Fibroblast of lung (primary cell): Measurements from ENCODE around the gene WBP1L. TPM values are rescaled to one million over a fixed set of nuclear protein-coding genes. Genes with fewer than 3 reads are reported as not detected.
"Not testable (repeated sequence)": the region's sequence is repeated elsewhere in the genome, so short reads cannot be mapped to it uniquely, and the experiment has no call there.

Source experiments
- DNase-seq, 2 donors: peaks; one replicate each; pipeline versions ENCODE4 v3.0.0 to v3.0.0-alpha.2; 2010; ENCODE audit warnings: low read depth in 2 of 2
- H2AFZ ChIP-seq: 2 replicates; pipeline ENCODE4 v1.5.1; 2012; ENCODE audit warnings: low read length, control low read depth, inconsistent platforms
- H3K27ac ChIP-seq: 2 replicates; pipeline ENCODE4 v1.5.1; 2011; ENCODE audit warnings: low read length, control low read depth; ENCODE audit not compliant: insufficient read depth
- H3K27me3 ChIP-seq: 2 replicates; pipeline ENCODE4 v1.5.1; 2011; ENCODE audit warnings: mild to moderate bottlenecking, low read length; ENCODE audit not compliant: control insufficient read depth, insufficient read depth
- H3K36me3 ChIP-seq: 2 replicates; pipeline ENCODE4 v1.5.1; 2011; ENCODE audit warnings: low read length; ENCODE audit not compliant: control insufficient read depth, insufficient read depth
- H3K4me1 ChIP-seq: 2 replicates; pipeline ENCODE4 v1.5.1; 2011; ENCODE audit warnings: low read length; ENCODE audit not compliant: control insufficient read depth, insufficient read depth; ENCODE audit errors: extremely low read depth
- H3K4me2 ChIP-seq: 2 replicates; pipeline ENCODE4 v1.5.1; 2011; ENCODE audit warnings: low read length, control low read depth; ENCODE audit not compliant: insufficient read depth; ENCODE audit errors: extremely low read depth
- H3K4me3 ChIP-seq, 4 experiments: fragments of 200-600 bp in 1 of 4; sonication (generic) in 1 of 4; replicated peaks in 1 of 4; 2 replicates each; pipeline ENCODE4 v1.5.1; 2011 to 2016; ENCODE audit warnings: low read length in 4 of 4, low read depth in 3 of 4, mild to moderate bottlenecking in 3 of 4, control low read depth in 2 of 4, inconsistent platforms in 1 of 4, mixed read lengths in 1 of 4; ENCODE audit not compliant: insufficient read depth in 1 of 4; ENCODE audit errors: control extremely low read depth in 1 of 4
- H3K79me2 ChIP-seq: 2 replicates; pipeline ENCODE4 v1.5.1; 2012; ENCODE audit warnings: mild to moderate bottlenecking, low read length, inconsistent platforms; ENCODE audit not compliant: control insufficient read depth, insufficient read depth
- H3K9ac ChIP-seq: 2 replicates; pipeline ENCODE4 v1.5.1; 2011; ENCODE audit warnings: mild to moderate bottlenecking, low read length, control low read depth; ENCODE audit not compliant: insufficient read depth
- H3K9me3 ChIP-seq: 2 replicates; pipeline ENCODE4 v1.5.1; 2012; ENCODE audit warnings: low read depth, low read length; ENCODE audit not compliant: control insufficient read depth, insufficient read depth
- H4K20me1 ChIP-seq: 2 replicates; pipeline ENCODE4 v1.5.1; 2011; ENCODE audit warnings: low read length; ENCODE audit not compliant: control insufficient read depth, insufficient read depth; ENCODE audit errors: extremely low read depth
- CTCF ChIP-seq, 2 donors: IDR thresholded peaks in 1 of 2; conservative IDR thresholded peaks in 1 of 2; 1 replicate in 1 of 2; 2 replicates in 1 of 2; pipeline ENCODE4 v1.5.1; 2011 to 2012; ENCODE audit warnings: low read length in 2 of 2, control low read depth in 1 of 2, inconsistent platforms in 1 of 2, low read depth in 1 of 2, mild to moderate bottlenecking in 1 of 2
- EZH2 ChIP-seq: IDR thresholded peaks from 2 replicates; pipeline ENCODE4 v1.5.1; 2012; ENCODE audit warnings: low read length, control low read depth, mild to moderate bottlenecking; ENCODE audit errors: missing control alignments
- polyA plus RNA-seq, 2 donors: library from polyadenylated mRNA; depleted of rRNA in 1 of 2; stranded (reverse) in 1 of 2; unstranded in 1 of 2; fragments of >200 nt; gene quantifications; 2 replicates each; pipeline ENCODE4 v1.2.1, GENCODE V29; 2011 to 2012; ENCODE audit warnings: missing spikeins in 1 of 2
- total RNA-seq: library from RNA; depleted of rRNA; stranded (reverse); fragments of >200 nt; gene quantifications from 2 replicates; pipeline ENCODE4 v1.2.1, GENCODE V29; 2014

WBP1L gene
- total and polyA plus RNA-seq, 2 donors (not counting 1 experiment from before 2014, with no cell fraction given), result 36.8 to 40.0 TPM

- no peak overlapping the region for H3K27ac ChIP-seq
- H3K9me3 ChIP-seq, result no peaks in the 10 kb centered on the region
- H2AFZ ChIP-seq, result no peak overlapping the region
- no peaks in the 10 kb centered on the region for H3K36me3 ChIP-seq
- no peak overlapping the region for H3K9ac ChIP-seq
- peaks cover 22% of the 10 kb centered on the region for H3K79me2 ChIP-seq
- H3K4me1 ChIP-seq, result peaks cover under 1% of the 10 kb centered on the region
- H3K4me3 ChIP-seq, result no peak overlapping the region
- DNase-seq, result no peak
- TF ChIP-seq EZH2 (no peak), CTCF (conservative IDR thresholded peaks at IDR 0.05 in 1 of 2, IDR thresholded peaks at IDR 0.05 in 1 of 2; ENCODE audit: low read depth in 1 of 2, low read length in 2 of 2) (no peak)
- no peaks in the 10 kb centered on the region for H4K20me1 ChIP-seq
- no peaks in the 10 kb centered on the region for H3K27me3 ChIP-seq
- no peak overlapping the region for H3K4me2 ChIP-seq
Measured at GRCh38 chr10:102758240-102758932, 14.6 kb downstream of the WBP1L start.

GRCh38 chr10:102758933-102759262 is 15.2 kb downstream of the WBP1L start:
- not testable (repeated sequence) for H3K4me3 ChIP-seq, H4K20me1 ChIP-seq, H3K9me3 ChIP-seq, H3K4me1 ChIP-seq, H3K27ac ChIP-seq, DNase-seq, H2AFZ ChIP-seq, H3K4me2 ChIP-seq, H3K36me3 ChIP-seq, H3K27me3 ChIP-seq, H3K9ac ChIP-seq
- peaks cover 22% of the 10 kb centered on the region for H3K79me2 ChIP-seq

- DNase-seq, result no peak
- H3K4me2 ChIP-seq, result no peak overlapping the region
- no peak overlapping the region for H3K9ac ChIP-seq
- no peak overlapping the region for H3K27ac ChIP-seq
- peaks cover 2% of the 10 kb centered on the region for H3K4me1 ChIP-seq
- TF ChIP-seq EZH2 (no peak), CTCF (conservative IDR thresholded peaks at IDR 0.05 in 1 of 2, IDR thresholded peaks at IDR 0.05 in 1 of 2; ENCODE audit: low read depth in 1 of 2, low read length in 2 of 2) (no peak)
- no peaks in the 10 kb centered on the region for H3K9me3 ChIP-seq
- no peaks in the 10 kb centered on the region for H3K36me3 ChIP-seq
- H4K20me1 ChIP-seq, result no peaks in the 10 kb centered on the region
- H2AFZ ChIP-seq, result no peak overlapping the region
- peaks cover 18% of the 10 kb centered on the region for H3K79me2 ChIP-seq
- H3K4me3 ChIP-seq, result no peak overlapping the region
- no peaks in the 10 kb centered on the region for H3K27me3 ChIP-seq
Measured at GRCh38 chr10:102759497-102760210, 15.9 kb downstream of the WBP1L start.
